GM12864 (cell line): Measurements from ENCODE around the gene NTN5.

ENCODE experiments used
- DNase-seq: peaks from one replicate; pipeline ENCODE4 v3.0.0-alpha.2; 2011; ENCODE audit warnings: low read depth
- H3K4me3 ChIP-seq: 2 replicates; pipeline ENCODE4 v1.5.1; 2011; ENCODE audit warnings: mild to moderate bottlenecking, low read depth, low read length, control low read depth
- CTCF ChIP-seq: IDR thresholded peaks from 2 replicates; pipeline ENCODE4 v1.5.1; 2011; ENCODE audit warnings: low read depth, mild to moderate bottlenecking, moderate library complexity, low read length, control low read depth, inconsistent platforms; ENCODE audit errors: missing control alignments

The NTN5 gene

GRCh38 chr19:48614436-48615230, 58.2 kb downstream of the NTN5 start, which contains the start of gene FAM83E:
TSS of gene FAM83E (minus strand) at chr19:48615076. CDS start at chr19:48613372, 1,704 bp downstream.
- TF ChIP-seq CTCF = no peak
- no peak within 1 kb of the TSS for H3K4me3 ChIP-seq
- no peak for DNase-seq

GRCh38 chr19:48613852-48614435, 58.9 kb downstream of the NTN5 start:
- TF ChIP-seq CTCF = no peak
- DNase-seq = no peak
- no peak overlapping the region for H3K4me3 ChIP-seq

DNA sequence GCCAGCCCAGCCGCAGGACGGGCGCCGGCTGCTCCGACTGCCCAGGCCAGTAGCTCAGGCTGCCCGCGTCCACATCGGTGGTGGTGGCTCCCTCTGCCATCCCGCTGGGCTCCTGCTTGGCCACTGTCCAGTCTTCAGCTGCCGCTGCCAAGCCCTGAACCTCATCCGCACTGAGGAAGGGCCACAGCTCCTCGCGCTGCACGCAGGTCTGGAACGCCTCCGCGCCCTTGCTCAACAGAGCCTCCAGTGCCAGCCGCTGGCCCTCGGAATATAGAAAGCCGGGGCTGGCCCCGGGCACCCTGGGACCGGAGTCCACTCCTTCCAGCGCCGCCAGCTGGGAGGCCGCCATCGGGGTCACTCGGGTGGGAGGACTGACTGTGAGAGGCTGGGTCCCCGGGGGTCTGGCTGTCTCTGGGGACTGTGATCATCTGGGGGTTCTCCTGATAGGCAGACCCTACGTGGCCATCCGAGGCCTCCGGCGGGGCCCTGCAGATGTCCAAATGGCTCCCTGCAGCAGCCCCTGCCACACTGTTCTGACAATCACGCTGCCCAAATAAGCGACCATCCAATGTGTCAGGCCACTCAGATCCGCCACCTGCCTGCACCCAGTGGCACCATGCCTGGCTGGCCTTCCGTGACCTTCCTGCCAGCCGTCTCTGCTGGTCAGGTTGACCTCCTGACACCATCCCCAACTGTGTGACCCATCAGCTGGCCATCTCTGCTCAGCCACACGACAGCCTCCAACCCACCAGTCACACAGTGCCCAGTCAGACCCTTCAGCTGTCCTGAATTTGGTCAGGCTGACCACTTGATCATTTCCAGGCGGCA, 59.6 kb downstream of the NTN5 start:
- no peak for TF ChIP-seq CTCF
- no peak for DNase-seq
- no peak overlapping the region for H3K4me3 ChIP-seq

GRCh38 chr19:48611872-48612271, 60.9 kb downstream of the NTN5 start:
- TF ChIP-seq CTCF = no peak
- H3K4me3 ChIP-seq = no peak overlapping the region
- DNase-seq = no peak
